H9 (cell line): Measurements from ENCODE around the gene SHB. TPM values are rescaled to one million over a fixed set of nuclear protein-coding genes. Genes with fewer than 3 reads are reported as not detected.

ENCODE experiments used
- DNase-seq: peaks from one replicate; pipeline ENCODE4 v3.0.0-alpha.2; 2017
- H2AFZ ChIP-seq: one replicate; pipeline ENCODE4 v1.6.1; 2013; ENCODE audit warnings: mild to moderate bottlenecking, low read length, control low read depth, moderate library complexity
- H2AK5ac ChIP-seq: 2 replicates; pipeline ENCODE4 v1.6.1; 2013; ENCODE audit warnings: low read length, control low read depth, mixed read lengths; ENCODE audit not compliant: insufficient read length
- H2BK120ac ChIP-seq: one replicate; pipeline ENCODE4 v1.6.1; 2013; ENCODE audit warnings: low read depth, mild to moderate bottlenecking, low read length, control low read depth, inconsistent platforms; ENCODE audit not compliant: poor library complexity, severe bottlenecking
- H2BK12ac ChIP-seq: 2 replicates; pipeline ENCODE4 v1.6.1; 2013; ENCODE audit warnings: low read length, control low read depth, mixed read lengths, low read depth; ENCODE audit not compliant: insufficient read length
- H2BK15ac ChIP-seq: 2 replicates; pipeline ENCODE4 v1.6.1; 2013; ENCODE audit warnings: low read depth, low read length, control low read depth
- H2BK20ac ChIP-seq: one replicate; pipeline ENCODE4 v1.6.1; 2013; ENCODE audit warnings: low read depth, mild to moderate bottlenecking, low read length, control low read depth, inconsistent platforms; ENCODE audit not compliant: poor library complexity, severe bottlenecking
- H2BK5ac ChIP-seq: 2 replicates; pipeline ENCODE4 v1.6.1; 2013; ENCODE audit warnings: low read length, control low read depth, mixed read lengths; ENCODE audit not compliant: insufficient read length
- H3K14ac ChIP-seq: 2 replicates; pipeline ENCODE4 v1.6.1; 2013; ENCODE audit warnings: low read length, control low read depth; ENCODE audit not compliant: insufficient read depth
- H3K18ac ChIP-seq: 2 replicates; pipeline ENCODE4 v1.6.1; 2013; ENCODE audit warnings: low read depth, mild to moderate bottlenecking, mixed read lengths, low read length, control low read depth; ENCODE audit not compliant: insufficient read length
- H3K23ac ChIP-seq: 2 replicates; pipeline ENCODE4 v1.6.1; 2013; ENCODE audit warnings: low read length, control low read depth, mixed read lengths, low read depth; ENCODE audit not compliant: insufficient read length
- H3K23me2 ChIP-seq: 2 replicates; pipeline ENCODE4 v1.6.1; 2013; ENCODE audit warnings: low read depth, mild to moderate bottlenecking, mixed read lengths, low read length, control low read depth; ENCODE audit not compliant: insufficient read length, poor library complexity, severe bottlenecking
- H3K27ac ChIP-seq: 2 replicates; pipeline ENCODE4 v1.5.1; 2013; ENCODE audit warnings: low read length, control low read depth, mixed read lengths, low read depth; ENCODE audit not compliant: insufficient read length
- H3K27me3 ChIP-seq: 2 replicates; pipeline ENCODE4 v1.6.1; 2013; ENCODE audit warnings: low read length, control low read depth, inconsistent platforms; ENCODE audit not compliant: insufficient read depth
- H3K4ac ChIP-seq: 2 replicates; pipeline ENCODE4 v1.6.1; 2013; ENCODE audit warnings: low read depth, mild to moderate bottlenecking, control low read depth, inconsistent platforms, low read length, moderate library complexity
- H3K4me1 ChIP-seq: 2 replicates; pipeline ENCODE4 v1.6.1; 2013; ENCODE audit warnings: low read length, control low read depth, inconsistent platforms; ENCODE audit not compliant: insufficient read depth
- H3K4me2 ChIP-seq: 2 replicates; pipeline ENCODE4 v1.6.1; 2013; ENCODE audit warnings: low read length, control low read depth, mixed read lengths; ENCODE audit not compliant: insufficient read length, insufficient read depth
- H3K56ac ChIP-seq: 2 replicates; pipeline ENCODE4 v1.6.1; 2013; ENCODE audit warnings: low read depth, mild to moderate bottlenecking, mixed read lengths, low read length, control low read depth; ENCODE audit not compliant: insufficient read length
- H3K79me1 ChIP-seq: 2 replicates; pipeline ENCODE4 v1.6.1; 2013; ENCODE audit warnings: low read depth, mild to moderate bottlenecking, moderate library complexity, low read length, control low read depth, inconsistent platforms; ENCODE audit not compliant: insufficient read depth, poor library complexity, severe bottlenecking
- H3K79me2 ChIP-seq: 2 replicates; pipeline ENCODE4 v1.6.1; 2013; ENCODE audit warnings: low read length, control low read depth, inconsistent platforms; ENCODE audit not compliant: insufficient read depth
- H3K9ac ChIP-seq: 2 replicates; pipeline ENCODE4 v1.6.1; 2013; ENCODE audit warnings: low read length, control low read depth, mixed read lengths; ENCODE audit not compliant: insufficient read length; ENCODE audit errors: extremely low read depth
- H3K9me3 ChIP-seq: one replicate; pipeline ENCODE4 v1.6.1; 2013; ENCODE audit warnings: low read depth, low read length, inconsistent platforms; ENCODE audit not compliant: control insufficient read depth
- H3T11ph ChIP-seq: one replicate; pipeline ENCODE4 v1.6.1; 2013; ENCODE audit warnings: mild to moderate bottlenecking, low read length, control low read depth, inconsistent platforms
- H4K20me1 ChIP-seq: one replicate; pipeline ENCODE4 v1.6.1; 2013; ENCODE audit not compliant: control insufficient read depth, insufficient read length, insufficient read depth
- H4K5ac ChIP-seq: 2 replicates; pipeline ENCODE4 v1.6.1; 2013; ENCODE audit warnings: low read depth, mild to moderate bottlenecking, mixed read lengths, low read length, control low read depth; ENCODE audit not compliant: insufficient read length
- H4K8ac ChIP-seq: replicated peaks from 2 replicates; pipeline ENCODE4 v1.6.1; 2013; ENCODE audit warnings: low read length, control low read depth, mixed read lengths, low read depth; ENCODE audit not compliant: insufficient read length
- H4K91ac ChIP-seq: 2 replicates; pipeline ENCODE4 v1.6.1; 2013; ENCODE audit warnings: low read depth, mild to moderate bottlenecking, moderate library complexity, mixed read lengths, low read length, control low read depth; ENCODE audit not compliant: insufficient read length
- H3K27ac Mint-ChIP-seq, 3 experiments: 2 replicates in 2 of 3; 3 replicates in 1 of 3; pipeline ENCODE4 v1.8.0; 2020 to 2021; ENCODE audit warnings: mixed read lengths in 3 of 3, mild to moderate bottlenecking in 1 of 3, moderate library complexity in 1 of 3
- H3K27me3 Mint-ChIP-seq: 2 replicates; pipeline ENCODE4 v1.8.0; 2021; ENCODE audit warnings: low read depth, mild to moderate bottlenecking, moderate library complexity, mixed read lengths
- H3K36me3 Mint-ChIP-seq, 3 experiments: 2 replicates in 2 of 3; 3 replicates in 1 of 3; pipeline ENCODE4 v1.8.0; 2020 to 2021; ENCODE audit warnings: low read depth in 3 of 3, mixed read lengths in 3 of 3; ENCODE audit not compliant: insufficient read depth in 1 of 3
- H3K4me1 Mint-ChIP-seq, 2 experiments: 2 replicates each; pipeline ENCODE4 v1.8.0; 2020; ENCODE audit warnings: mixed read lengths in 2 of 2
- H3K4me3 Mint-ChIP-seq, 2 experiments: 2 replicates in 1 of 2; 3 replicates in 1 of 2; pipeline ENCODE4 v1.8.0; 2020 to 2021; ENCODE audit warnings: mild to moderate bottlenecking in 2 of 2, mixed read lengths in 2 of 2, moderate library complexity in 1 of 2
- H3K9me3 Mint-ChIP-seq, 2 experiments: 2 replicates in 1 of 2; 3 replicates in 1 of 2; pipeline ENCODE4 v1.8.0; 2020; ENCODE audit warnings: mild to moderate bottlenecking in 2 of 2, mixed read lengths in 2 of 2, moderate library complexity in 1 of 2
- WGBS: extraction: QIAGEN DNeasy Blood & Tissue Kit; methylation state at CpG from one replicate; pipeline ENCODE4 v1.1.7; 2013; ENCODE audit warnings: missing lambda C conversion rate, low lambda C conversion rate, mixed read lengths; ENCODE audit not compliant: insufficient read length; ENCODE audit errors: extremely low coverage; 5-methylcytosine and 5-hydroxymethylcytosine counted together
- total RNA-seq: library from RNA; stranded (reverse); gene quantifications from 2 replicates; pipeline ENCODE4 v1.2.1, GENCODE V29; 2021
- TF ChIP-seq, protein P1 (sequence below): fragments of 200-600 bp; sonication (generic); conservative IDR thresholded peaks from 3 replicates; pipeline ENCODE4 v1.8.0; 2021; ENCODE audit warnings: antibody characterized with exemption, mild to moderate bottlenecking

The SHB gene
- total RNA-seq, 1 experiment from 2014 or later: 14.6 TPM

DNA sequence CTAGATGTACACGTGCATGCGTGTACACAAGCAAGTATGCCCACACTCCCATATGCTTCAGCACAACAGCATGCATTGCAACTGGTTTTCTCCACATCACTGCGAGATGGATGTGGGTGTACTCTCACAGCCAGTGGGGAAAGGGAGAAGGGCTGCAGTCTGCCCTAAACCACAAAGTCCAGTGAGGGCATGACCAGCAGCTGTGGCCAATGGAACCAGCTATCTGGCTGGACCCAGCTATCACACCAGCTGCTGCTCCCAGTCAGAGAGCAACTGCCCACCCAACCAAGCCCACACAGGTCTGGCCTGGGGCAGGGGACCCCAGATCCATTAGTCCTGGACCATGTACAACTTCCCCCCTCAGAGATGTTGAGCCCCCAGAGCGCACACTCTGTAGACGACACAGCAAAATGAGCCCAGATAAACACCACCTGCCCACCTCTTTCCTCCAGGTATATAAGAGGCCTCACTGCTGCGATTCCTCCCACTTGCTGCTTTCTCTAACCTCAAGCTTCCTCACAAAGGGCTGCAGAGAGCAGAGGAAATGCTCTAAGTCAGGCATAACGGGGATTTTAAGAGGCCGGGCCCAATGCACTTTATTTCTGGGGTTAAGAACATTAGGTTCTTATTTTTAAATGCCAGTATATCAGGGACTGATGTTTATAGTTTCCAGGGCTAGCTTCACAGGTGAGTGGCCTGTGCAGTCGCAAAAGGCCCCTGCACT is 39.0 kb downstream of the SHB start:
- Mint-ChIP-seq H3K27me3 (no peaks in the 10 kb centered on the region), H3K27ac (peak overlapping the region in 2 of 3 experiments; percentile 34 to 58; a peak in 2 of 7 replicates), H3K4me3 (no peak overlapping the region), H3K9me3 (no peaks in the 10 kb centered on the region), H3K36me3 (no peaks in the 10 kb centered on the region), H3K4me1 (peaks cover 31 to 38% of the 10 kb centered on the region in 2 experiments)
- Histone ChIP-seq H3K9me3 (no peaks in the 10 kb centered on the region), H3K4me1 (peaks cover 15% of the 10 kb centered on the region; the same call in 1 of the 2 replicates), H4K91ac (no peak overlapping the region), H4K8ac (no peak overlapping the region), H3K27me3 (no peaks in the 10 kb centered on the region), H2BK15ac (no peak overlapping the region), H3K14ac (no peak overlapping the region), H3K23me2 (no peaks in the 10 kb centered on the region), H3T11ph (no peak overlapping the region), H3K9ac (no peak overlapping the region), H2BK120ac (no peak overlapping the region), H3K4me2 (no peak overlapping the region), H2BK20ac (no peak overlapping the region), H3K79me2 (no peaks in the 10 kb centered on the region; the same call in 1 of the 2 replicates), H2AK5ac (no peak overlapping the region), H2AFZ (no peak overlapping the region), H2BK5ac (no peak overlapping the region), H4K20me1 (no peaks in the 10 kb centered on the region), H3K4ac (no peak overlapping the region), H3K27ac (no peak overlapping the region), H3K23ac (no peak overlapping the region), H3K79me1 (no peaks in the 10 kb centered on the region), H2BK12ac (no peak overlapping the region), H3K56ac (no peak overlapping the region), H4K5ac (no peak overlapping the region), H3K18ac (no peak overlapping the region)
- TF ChIP-seq, protein P1, sequence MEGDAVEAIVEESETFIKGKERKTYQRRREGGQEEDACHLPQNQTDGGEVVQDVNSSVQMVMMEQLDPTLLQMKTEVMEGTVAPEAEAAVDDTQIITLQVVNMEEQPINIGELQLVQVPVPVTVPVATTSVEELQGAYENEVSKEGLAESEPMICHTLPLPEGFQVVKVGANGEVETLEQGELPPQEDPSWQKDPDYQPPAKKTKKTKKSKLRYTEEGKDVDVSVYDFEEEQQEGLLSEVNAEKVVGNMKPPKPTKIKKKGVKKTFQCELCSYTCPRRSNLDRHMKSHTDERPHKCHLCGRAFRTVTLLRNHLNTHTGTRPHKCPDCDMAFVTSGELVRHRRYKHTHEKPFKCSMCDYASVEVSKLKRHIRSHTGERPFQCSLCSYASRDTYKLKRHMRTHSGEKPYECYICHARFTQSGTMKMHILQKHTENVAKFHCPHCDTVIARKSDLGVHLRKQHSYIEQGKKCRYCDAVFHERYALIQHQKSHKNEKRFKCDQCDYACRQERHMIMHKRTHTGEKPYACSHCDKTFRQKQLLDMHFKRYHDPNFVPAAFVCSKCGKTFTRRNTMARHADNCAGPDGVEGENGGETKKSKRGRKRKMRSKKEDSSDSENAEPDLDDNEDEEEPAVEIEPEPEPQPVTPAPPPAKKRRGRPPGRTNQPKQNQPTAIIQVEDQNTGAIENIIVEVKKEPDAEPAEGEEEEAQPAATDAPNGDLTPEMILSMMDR: no peak
- WGBS: no CpG with 5 or more reads among the region's 9 CpGs
- no peak for DNase-seq
